CD4-positive, alpha-beta T cell treated with Interleukin-2 at 100 ng/mL for 4 hours (primary cell): Measurements from ENCODE around the gene GAPDHS.

Experiments
- DNase-seq: peaks from one replicate; pipeline ENCODE4 v3.0.0-alpha.2; 2020; ENCODE audit warnings: low spot score

The GAPDHS gene

GRCh38 chr19:35557539-35558399 lies 24.5 kb downstream of the GAPDHS start:
- peak; percentile 29 for DNase-seq

GRCh38 chr19:35558400-35559280 lies 25.4 kb downstream of the GAPDHS start:
- no peak for DNase-seq

- no peak for DNase-seq
Observed at GRCh38 chr19:35559281-35559659, 26.0 kb downstream of the GAPDHS start.

- DNase-seq, result no peak
Observed at GRCh38 chr19:35559781-35560180, 26.5 kb downstream of the GAPDHS start.

GRCh38 chr19:35560271-35560670 lies 27.0 kb downstream of the GAPDHS start:
- DNase-seq, result no peak

GRCh38 chr19:35560677-35561076 lies 27.4 kb downstream of the GAPDHS start:
- no peak for DNase-seq

GRCh38 chr19:35561436-35561835 lies 28.2 kb downstream of the GAPDHS start:
- DNase-seq, result no peak

GRCh38 chr19:35562336-35562735 lies 29.1 kb downstream of the GAPDHS start:
- DNase-seq, result no peak

GRCh38 chr19:35562776-35563175 lies 29.5 kb downstream of the GAPDHS start:
- DNase-seq, result no peak

- no peak for DNase-seq
Observed at GRCh38 chr19:35563207-35563829, 30.1 kb downstream of the GAPDHS start, which contains the start of gene ATP4A. Gene ATP4A (minus strand): TSS chr19:35563658. CDS start chr19:35563629, 29 bp downstream.

- no peak for DNase-seq
Observed at GRCh38 chr19:35565016-35565856, 32.0 kb downstream of the GAPDHS start.

- no peak for DNase-seq
Observed at GRCh38 chr19:35566738-35567137, 33.5 kb downstream of the GAPDHS start.

- no peak for DNase-seq
Observed at GRCh38 chr19:35569281-35569781, 36.1 kb downstream of the GAPDHS start.

GRCh38 chr19:35571406-35571965 lies 38.2 kb downstream of the GAPDHS start:
- DNase-seq, result no peak

- DNase-seq, result no peak
Observed at GRCh38 chr19:35577918-35578317, 44.7 kb downstream of the GAPDHS start.

GRCh38 chr19:35578707-35579106 lies 45.5 kb downstream of the GAPDHS start:
- no peak for DNase-seq

- no peak for DNase-seq
Observed at GRCh38 chr19:35582760-35583159, 49.5 kb downstream of the GAPDHS start.

GRCh38 chr19:35585848-35586247 lies 52.6 kb downstream of the GAPDHS start, which contains the start of gene PMIS2:
Gene PMIS2 (plus strand): TSS chr19:35586173. CDS start chr19:35586260, 87 bp downstream.
- no peak for DNase-seq

GRCh38 chr19:35587321-35587720 lies 54.1 kb downstream of the GAPDHS start:
- no peak for DNase-seq

GRCh38 chr19:35590875-35591274 lies 57.6 kb downstream of the GAPDHS start:
- DNase-seq, result no peak

GRCh38 chr19:35592226-35592625 lies 59.0 kb downstream of the GAPDHS start:
- DNase-seq, result peak; percentile 29
